IMR-90 (cell line): Measurements from ENCODE around the gene BRI3BP. TPM values are rescaled to one million over a fixed set of nuclear protein-coding genes. Genes with fewer than 3 reads are reported as not detected.
A peak's percentile ranks its signal among the peaks of the same experiment; 100 is the strongest.

Experiments used
- ATAC-seq: fragments of 200-7000 bp; cut with Tn5 transposase; 2 replicates; pipeline ENCODE4 v1.9.1; 2020; ENCODE audit warnings: low read depth, mild to moderate bottlenecking, moderate library complexity
- BruUV-seq: library from RNA; stranded (reverse); fragments of 400-500 nt; replicated peaks from 2 replicates; lab custom pipeline; 2021; lab: Mats Ljungman, UMichigan
- CTCF ChIA-PET: fragments of 300-600 bp; formaldehyde crosslinking; extraction: SDS; loops from one replicate; lab custom pipeline; 2021; ENCODE audit warnings: antibody characterized with exemption; lab: Yijun Ruan, JAX
- POLR2A ChIA-PET: fragments of 300-600 bp; sonication (Branson Sonifier 250); formaldehyde crosslinking; loops from one replicate; lab custom pipeline; 2022; ENCODE audit warnings: antibody characterized with exemption; ENCODE audit not compliant: unreplicated experiment; lab: Charles Lee
- DNase-seq: peaks from one replicate; pipeline ENCODE4 v3.0.0; 2013
- H2AFZ ChIP-seq: replicated peaks from 2 replicates; pipeline ENCODE3; 2013; ENCODE audit warnings: low read length, mild to moderate bottlenecking; ENCODE audit not compliant: poor library complexity
- H2AK5ac ChIP-seq: 2 replicates; pipeline ENCODE4 v1.6.1; 2013; ENCODE audit warnings: low read depth, low read length, inconsistent platforms
- H2AK9ac ChIP-seq: replicated peaks from 2 replicates; pipeline ENCODE3; 2013; ENCODE audit warnings: mild to moderate bottlenecking, low read depth, low read length, moderate library complexity; ENCODE audit not compliant: poor library complexity
- H2BK120ac ChIP-seq: 2 replicates; pipeline ENCODE4 v1.6.1; 2013; ENCODE audit warnings: low read depth, low read length, inconsistent platforms
- H2BK15ac ChIP-seq: 3 replicates; pipeline ENCODE4 v1.6.1; 2013; ENCODE audit warnings: low read depth, low read length, inconsistent platforms
- H2BK20ac ChIP-seq: 2 replicates; pipeline ENCODE4 v1.6.1; 2013; ENCODE audit warnings: low read depth, mild to moderate bottlenecking, inconsistent platforms, low read length, moderate library complexity
- H2BK5ac ChIP-seq: 2 replicates; pipeline ENCODE4 v1.6.1; 2013; ENCODE audit warnings: mild to moderate bottlenecking, low read depth, low read length, inconsistent platforms; ENCODE audit not compliant: poor library complexity, severe bottlenecking
- H3K14ac ChIP-seq: replicated peaks from 2 replicates; pipeline ENCODE4 v1.6.1; 2013; ENCODE audit warnings: low read depth, low read length, inconsistent platforms
- H3K18ac ChIP-seq: 2 replicates; pipeline ENCODE4 v1.6.1; 2013; ENCODE audit warnings: low read depth, low read length, control low read depth
- H3K23ac ChIP-seq: 2 replicates; pipeline ENCODE4 v1.6.1; 2013; ENCODE audit warnings: low read depth, low read length, inconsistent platforms
- H3K27ac ChIP-seq: 2 replicates; pipeline ENCODE4 v1.5.1; 2013; ENCODE audit warnings: mild to moderate bottlenecking, control low read depth, low read length; ENCODE audit not compliant: insufficient read depth
- H3K27me3 ChIP-seq: 2 replicates; pipeline ENCODE4 v1.6.1; 2013; ENCODE audit warnings: low read length; ENCODE audit not compliant: control insufficient read depth, insufficient read depth
- H3K36me3 ChIP-seq: 2 replicates; pipeline ENCODE4 v1.6.1; 2013; ENCODE audit warnings: low read length, mixed read lengths; ENCODE audit not compliant: control insufficient read depth, insufficient read depth
- H3K4ac ChIP-seq: 2 replicates; pipeline ENCODE4 v1.6.1; 2013; ENCODE audit warnings: low read depth, low read length, inconsistent platforms
- H3K4me1 ChIP-seq: 2 replicates; pipeline ENCODE4 v1.6.1; 2013; ENCODE audit warnings: low read length, mixed read lengths; ENCODE audit not compliant: control insufficient read depth, insufficient read depth
- H3K4me2 ChIP-seq: 2 replicates; pipeline ENCODE4 v1.6.1; 2013; ENCODE audit warnings: low read depth, mild to moderate bottlenecking, control low read depth, low read length, moderate library complexity
- H3K4me3 ChIP-seq: 2 replicates; pipeline ENCODE4 v1.5.1; 2013; ENCODE audit warnings: low read depth, mild to moderate bottlenecking, control low read depth, low read length, moderate library complexity; ENCODE audit not compliant: insufficient read depth
- H3K56ac ChIP-seq: 2 replicates; pipeline ENCODE4 v1.6.1; 2013; ENCODE audit warnings: low read length, inconsistent platforms; ENCODE audit not compliant: insufficient read depth; ENCODE audit errors: extremely low read depth
- H3K79me1 ChIP-seq, 2 experiments: 2 replicates each; pipeline ENCODE4 v1.6.1; 2013; ENCODE audit warnings: low read length in 2 of 2, inconsistent platforms in 1 of 2, low read depth in 1 of 2
- H3K9ac ChIP-seq: 2 replicates; pipeline ENCODE4 v1.6.1; 2013; ENCODE audit warnings: low read depth, low read length, control low read depth
- H3K9me1 ChIP-seq: 2 replicates; pipeline ENCODE4 v1.6.1; 2013; ENCODE audit warnings: low read length, inconsistent platforms; ENCODE audit not compliant: insufficient read depth
- H3K9me3 ChIP-seq: 2 replicates; pipeline ENCODE4 v1.6.1; 2013; ENCODE audit warnings: low read length; ENCODE audit not compliant: control insufficient read depth, insufficient read depth
- H4K20me1 ChIP-seq: 2 replicates; pipeline ENCODE4 v1.6.1; 2013; ENCODE audit warnings: low read length, inconsistent platforms; ENCODE audit not compliant: insufficient read depth
- H4K5ac ChIP-seq: 2 replicates; pipeline ENCODE4 v1.6.1; 2013; ENCODE audit warnings: mild to moderate bottlenecking, low read depth, low read length, control low read depth
- H4K8ac ChIP-seq, 2 experiments: 2 replicates each; pipeline ENCODE4 v1.6.1; 2013; ENCODE audit warnings: low read depth in 2 of 2, low read length in 2 of 2, control low read depth in 1 of 2, inconsistent platforms in 1 of 2
- H4K91ac ChIP-seq: 2 replicates; pipeline ENCODE4 v1.6.1; 2013; ENCODE audit warnings: low read depth, low read length, inconsistent platforms; ENCODE audit not compliant: insufficient read depth
- CEBPB ChIP-seq: IDR thresholded peaks from 2 replicates; pipeline ENCODE4 v1.6.1; 2012; ENCODE audit warnings: low read depth, low read length, improper control_type of control experiment
- ELK1 ChIP-seq: fragments of 150-350 bp; IDR thresholded peaks from 2 replicates; pipeline ENCODE4 v1.6.1; 2016; ENCODE audit warnings: low read depth, mild to moderate bottlenecking, low read length, moderate library complexity, borderline replicate concordance
- MAFK ChIP-seq: IDR thresholded peaks from 2 replicates; pipeline ENCODE4 v1.6.1; 2012; ENCODE audit warnings: low read depth, low read length, improper control_type of control experiment
- NFE2L2 ChIP-seq: fragments of 150-350 bp; IDR thresholded peaks from 2 replicates; pipeline ENCODE4 v1.6.1; 2016; ENCODE audit warnings: low read depth, mild to moderate bottlenecking, low read length
- RCOR1 ChIP-seq: IDR thresholded peaks from 2 replicates; pipeline ENCODE4 v1.6.1; 2012; ENCODE audit warnings: mild to moderate bottlenecking, low read length, improper control_type of control experiment; ENCODE audit not compliant: insufficient replicate concordance
- RFX5 ChIP-seq: IDR thresholded peaks from 2 replicates; pipeline ENCODE4 v1.8.0; 2012; ENCODE audit warnings: low read depth, mild to moderate bottlenecking, low read length, moderate library complexity
- SMC3 ChIP-seq: fragments of 150-350 bp; IDR thresholded peaks from 2 replicates; pipeline ENCODE4 v1.6.1; 2016; ENCODE audit warnings: low read depth, mild to moderate bottlenecking, antibody characterized with exemption, low read length, moderate library complexity
- WGBS, 2 experiments: methylation state at CpG; one replicate each; pipeline versions ENCODE4 v1.1.5 to v1.1.7; 2013; ENCODE audit warnings: missing lambda C conversion rate in 2 of 2; ENCODE audit not compliant: insufficient read length in 1 of 2; ENCODE audit errors: extremely low coverage in 2 of 2; 5-methylcytosine and 5-hydroxymethylcytosine counted together
- dilution Hi-C: fragments of 300-500 bp; cut with HindIII; formaldehyde crosslinking; loops from one replicate; pipeline ENCODE4 v1.14.3; 2018; ENCODE audit warnings: low sequenced_read_pairs; ENCODE audit not compliant: unreplicated experiment
- in situ Hi-C: fragments of 300-500 bp; cut with MboI; formaldehyde crosslinking; loops from 3 replicates; pipeline ENCODE4 v1.14.3; 2019; ENCODE audit warnings: low sequenced_read_pairs, inconsistent platforms, mixed read lengths
- intact Hi-C: fragments of 100-400 bp; cut with micrococcal nuclease; formaldehyde crosslinking; loops from 2 replicates; pipeline ENCODE4 v1.10.0; 2022
- polyA plus RNA-seq, 3 experiments: library from polyadenylated mRNA; depleted of rRNA; stranded (reverse); fragments of >200 nt; gene quantifications; 2 replicates each; pipeline ENCODE4 v1.2.3, GENCODE V29; 2012; ENCODE audit warnings: low replicate concordance in 1 of 3
- total RNA-seq: library from RNA; depleted of rRNA; stranded (reverse); fragments of >200 nt; gene quantifications from 2 replicates; pipeline ENCODE4 v1.2.3, GENCODE V29; 2012
- TF ChIP-seq, protein P1 (sequence below): conservative IDR thresholded peaks from 2 replicates; pipeline ENCODE4 v1.5.1; 2012; ENCODE audit warnings: mild to moderate bottlenecking, low read depth, low read length, improper control_type of control experiment

BRI3BP gene
- total and polyA plus RNA-seq, 2 of the 4 experiments (the other 2 are of a cell fraction) = 2.5 to 2.8 TPM

- Histone ChIP-seq H4K91ac (no peak overlapping the region), H3K9me3 (no peaks in the 10 kb centered on the region), H3K4me2 (peak overlapping the region; percentile 93; the same call in 1 of the 2 replicates), H3K9ac (no peak overlapping the region), H4K8ac (no peak overlapping the region), H3K27ac (no peak overlapping the region), H3K36me3 (peaks cover 7% of the 10 kb centered on the region; the same call in 1 of the 2 replicates), H3K56ac (no peak overlapping the region), H4K5ac (no peak overlapping the region), H2AK9ac (no peak overlapping the region), H3K23ac (no peak overlapping the region), H3K4ac (no peak overlapping the region), H2AFZ (no peak overlapping the region), H3K4me3 (no peak overlapping the region; the same call in 1 of the 2 replicates), H2BK20ac (no peak overlapping the region), H4K20me1 (0 out of 2 replicates have a peak, but pooled peaks cover 4% of the 10 kb centered on the region), H2BK5ac (no peak overlapping the region), H2BK120ac (no peak overlapping the region), H3K9me1 (no peaks in the 10 kb centered on the region; the same call in 1 of the 2 replicates), H3K4me1 (peaks cover 3% of the 10 kb centered on the region), H3K18ac (no peak overlapping the region), H3K27me3 (no peaks in the 10 kb centered on the region), H2BK15ac (no peak overlapping the region), H3K79me1 (peaks cover 0 to 33% of the 10 kb centered on the region in 2 experiments; a peak in 2 of 4 replicates), H2AK5ac (no peak overlapping the region), H3K14ac (no peak overlapping the region)
- dilution Hi-C loops (no loop called here), in situ Hi-C loops (no loop called here), intact Hi-C loops (loop anchor here (2.0 kb wide), 1 partner anchor 16 kb away; no protein-coding TSS in a partner anchor)
- no TSS peak for BruUV-seq
- POLR2A ChIA-PET = no interaction called here
- WGBS, 2 experiments = 13% methylated on average over 1 of the region's 5 CpGs; no CpG with 5 or more reads in 1 of the 2 experiments
- no peak for TF ChIP-seq MAFK
- TF ChIP-seq RFX5 = no peak
- TF ChIP-seq ELK1 = no peak
- no peak for TF ChIP-seq CEBPB
- no peak for TF ChIP-seq NFE2L2
- no peak for TF ChIP-seq RCOR1
- TF ChIP-seq, protein P1, sequence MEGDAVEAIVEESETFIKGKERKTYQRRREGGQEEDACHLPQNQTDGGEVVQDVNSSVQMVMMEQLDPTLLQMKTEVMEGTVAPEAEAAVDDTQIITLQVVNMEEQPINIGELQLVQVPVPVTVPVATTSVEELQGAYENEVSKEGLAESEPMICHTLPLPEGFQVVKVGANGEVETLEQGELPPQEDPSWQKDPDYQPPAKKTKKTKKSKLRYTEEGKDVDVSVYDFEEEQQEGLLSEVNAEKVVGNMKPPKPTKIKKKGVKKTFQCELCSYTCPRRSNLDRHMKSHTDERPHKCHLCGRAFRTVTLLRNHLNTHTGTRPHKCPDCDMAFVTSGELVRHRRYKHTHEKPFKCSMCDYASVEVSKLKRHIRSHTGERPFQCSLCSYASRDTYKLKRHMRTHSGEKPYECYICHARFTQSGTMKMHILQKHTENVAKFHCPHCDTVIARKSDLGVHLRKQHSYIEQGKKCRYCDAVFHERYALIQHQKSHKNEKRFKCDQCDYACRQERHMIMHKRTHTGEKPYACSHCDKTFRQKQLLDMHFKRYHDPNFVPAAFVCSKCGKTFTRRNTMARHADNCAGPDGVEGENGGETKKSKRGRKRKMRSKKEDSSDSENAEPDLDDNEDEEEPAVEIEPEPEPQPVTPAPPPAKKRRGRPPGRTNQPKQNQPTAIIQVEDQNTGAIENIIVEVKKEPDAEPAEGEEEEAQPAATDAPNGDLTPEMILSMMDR = no peak
- TF ChIP-seq SMC3 = no peak
- no peak for ATAC-seq
- CTCF ChIA-PET = interaction anchor here (0.6 kb wide), 2 partner anchors 20 to 26 kb away, joined by 3 to 5 read pairs; no protein-coding TSS in a partner anchor
- no peak for DNase-seq
Observed at GRCh38 chr12:125064492-125064891, 71.0 kb downstream of the BRI3BP start.
